Breast epithelium (tissue), 4 donors: ENCODE measurements around the gene MRAS. TPM values are rescaled to one million over a fixed set of nuclear protein-coding genes. Genes with fewer than 3 reads are reported as not detected.

ENCODE experiments used
- DNase-seq, 2 donors: peaks; one replicate each; pipeline ENCODE4 v3.0.0-alpha.2; 2019; ENCODE audit warnings: low spot score in 2 of 2
- H3K27ac ChIP-seq, 2 donors: fragments of 200-600 bp; sonication (generic) in 1 of 2; one replicate each; pipeline ENCODE4 v1.5.1; 2016 to 2019; ENCODE audit warnings: mild to moderate bottlenecking in 1 of 2
- H3K27me3 ChIP-seq, 2 donors: fragments of 200-600 bp; sonication (generic) in 1 of 2; one replicate each; pipeline versions ENCODE4 v1.5.1 to v1.6.0; 2017 to 2019; ENCODE audit warnings: control low read depth in 1 of 2, mild to moderate bottlenecking in 1 of 2
- H3K36me3 ChIP-seq: fragments of 200-600 bp; one replicate; pipeline ENCODE4 v1.5.1; 2019
- H3K4me1 ChIP-seq, 2 donors: fragments of 200-600 bp; sonication (generic); one replicate each; pipeline ENCODE4 v1.5.1; 2016 to 2019; ENCODE audit warnings: control low read depth in 1 of 2
- H3K4me3 ChIP-seq, 3 donors: fragments of 200-600 bp; sonication (generic); 1 replicate in 2 of 3; 2 replicates in 1 of 3; pipeline ENCODE4 v1.5.1; 2016 to 2019; ENCODE audit warnings: mild to moderate bottlenecking in 3 of 3, moderate library complexity in 2 of 3
- H3K9me3 ChIP-seq, 2 donors: fragments of 200-600 bp; sonication (generic) in 1 of 2; one replicate each; pipeline ENCODE4 v1.5.1; 2016 to 2019; ENCODE audit warnings: control low read depth in 1 of 2
- CTCF ChIP-seq, 3 donors: fragments of 450-650 bp; IDR thresholded peaks; one replicate each; pipeline ENCODE4 v1.5.1; 2016 to 2017; ENCODE audit warnings: antibody characterized with exemption in 3 of 3, mild to moderate bottlenecking in 3 of 3, moderate library complexity in 3 of 3
- POLR2A ChIP-seq: fragments of 450-650 bp; IDR thresholded peaks from one replicate; pipeline ENCODE4 v1.6.1; 2016; ENCODE audit warnings: antibody characterized with exemption, mild to moderate bottlenecking, moderate library complexity
- POLR2AphosphoS5 ChIP-seq, 3 donors: sonication (generic); formaldehyde crosslinking; IDR thresholded peaks; one replicate each; pipeline ENCODE4 v1.6.1; 2017; ENCODE audit warnings: antibody characterized with exemption in 3 of 3
- intact Hi-C: fragments of 100-400 bp; cut with DNase I; formaldehyde crosslinking; loops from one replicate; pipeline ENCODE4 v1.15.1; 2023; ENCODE audit warnings: low total_unique reads
- total RNA-seq, 3 donors: library from RNA; depleted of rRNA; stranded (reverse); fragments of >200 nt; gene quantifications; one replicate each; pipeline ENCODE4 v1.1.0, GENCODE V29; 2016

The MRAS gene
- total RNA-seq, 3 donors from 2014 or later = 39.0 to 157 (median 74.8) TPM

- no peak overlapping the region for H3K4me3 ChIP-seq
- H3K9me3 ChIP-seq = no peaks in the 10 kb centered on the region
- intact Hi-C loops = no loop called here
- TF ChIP-seq CTCF (IDR thresholded peaks at IDR 0.05) (no peak), POLR2A (no peak), POLR2AphosphoS5 (IDR thresholded peaks at IDR 0.05) (no peak)
- H3K4me1 ChIP-seq = no peaks in the 10 kb centered on the region
- no peaks in the 10 kb centered on the region for H3K27me3 ChIP-seq
- H3K36me3 ChIP-seq = no peaks in the 10 kb centered on the region
- no peak overlapping the region for H3K27ac ChIP-seq
- DNase-seq = peak in 1 of 2 donors; percentile 24
These were observed 95.4 kb downstream of the MRAS start for GRCh38 chr3:138443521-138444503.

- no peaks in the 10 kb centered on the region for H3K27me3 ChIP-seq
- no peak overlapping the region for H3K4me3 ChIP-seq
- no peak for DNase-seq
- no peaks in the 10 kb centered on the region for H3K4me1 ChIP-seq
- H3K27ac ChIP-seq = no peak overlapping the region
- no peaks in the 10 kb centered on the region for H3K36me3 ChIP-seq
- TF ChIP-seq POLR2AphosphoS5 (IDR thresholded peaks at IDR 0.05) = no peak
- TF ChIP-seq CTCF (IDR thresholded peaks at IDR 0.05) = no peak
- no peak for TF ChIP-seq POLR2A
- H3K9me3 ChIP-seq = no peaks in the 10 kb centered on the region
- intact Hi-C loops = no loop called here
These were observed 96.9 kb downstream of the MRAS start for GRCh38 chr3:138445236-138445635.

DNA sequence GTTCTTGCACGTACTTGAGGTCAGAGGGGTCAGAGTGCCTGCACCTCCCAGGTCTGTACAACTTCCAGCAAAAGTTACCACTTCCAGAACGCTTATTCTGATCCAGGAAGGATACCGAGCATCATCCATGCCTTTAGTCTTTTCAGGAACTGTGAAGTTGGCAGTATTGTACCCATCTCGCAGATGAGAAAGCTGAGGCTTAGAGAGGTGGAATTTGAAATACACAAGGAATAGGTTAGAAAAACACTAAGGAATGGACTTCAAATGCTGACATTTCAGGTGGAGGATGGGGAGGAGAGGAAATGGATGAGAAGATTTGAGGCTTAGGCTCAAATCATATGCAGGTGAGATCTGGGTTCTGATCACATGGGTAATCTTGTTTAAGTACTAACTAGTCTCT is 97.3 kb downstream of the MRAS start:
- no peak for DNase-seq
- no peak for TF ChIP-seq POLR2A
- TF ChIP-seq CTCF (IDR thresholded peaks at IDR 0.05) = no peak
- TF ChIP-seq POLR2AphosphoS5 (IDR thresholded peaks at IDR 0.05) = no peak
- Histone ChIP-seq H3K27ac (no peak overlapping the region), H3K9me3 (no peaks in the 10 kb centered on the region), H3K36me3 (no peaks in the 10 kb centered on the region), H3K27me3 (no peaks in the 10 kb centered on the region), H3K4me1 (no peaks in the 10 kb centered on the region), H3K4me3 (no peak overlapping the region)
- intact Hi-C loops = no loop called here

DNA sequence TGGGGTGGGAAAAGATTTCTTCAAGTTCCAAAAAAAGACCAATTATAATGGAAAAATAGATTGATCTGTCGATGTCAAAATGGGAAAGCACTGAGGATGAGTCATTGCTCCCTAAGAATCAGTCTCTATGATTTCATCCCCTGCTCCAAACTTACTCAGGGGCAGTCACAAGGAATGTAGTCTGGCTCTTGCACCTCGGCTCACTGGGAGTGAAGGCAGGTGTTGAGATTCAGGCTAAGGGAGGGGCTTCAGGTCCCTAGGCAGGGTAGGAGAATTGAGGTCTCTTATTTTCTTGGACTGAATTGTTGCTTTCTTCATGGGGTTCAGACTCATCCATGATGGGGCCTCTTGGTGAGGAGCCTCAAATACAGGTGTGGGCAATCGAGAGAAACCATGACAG is 100.3 kb downstream of the MRAS start:
- Histone ChIP-seq H3K27me3 (no peaks in the 10 kb centered on the region), H3K4me3 (no peak overlapping the region), H3K4me1 (no peaks in the 10 kb centered on the region), H3K36me3 (no peaks in the 10 kb centered on the region), H3K27ac (no peak overlapping the region), H3K9me3 (no peaks in the 10 kb centered on the region)
- DNase-seq = no peak
- no peak for TF ChIP-seq POLR2AphosphoS5 (IDR thresholded peaks at IDR 0.05)
- no peak for TF ChIP-seq CTCF (IDR thresholded peaks at IDR 0.05)
- TF ChIP-seq POLR2A = no peak
- intact Hi-C loops = no loop called here

DNA sequence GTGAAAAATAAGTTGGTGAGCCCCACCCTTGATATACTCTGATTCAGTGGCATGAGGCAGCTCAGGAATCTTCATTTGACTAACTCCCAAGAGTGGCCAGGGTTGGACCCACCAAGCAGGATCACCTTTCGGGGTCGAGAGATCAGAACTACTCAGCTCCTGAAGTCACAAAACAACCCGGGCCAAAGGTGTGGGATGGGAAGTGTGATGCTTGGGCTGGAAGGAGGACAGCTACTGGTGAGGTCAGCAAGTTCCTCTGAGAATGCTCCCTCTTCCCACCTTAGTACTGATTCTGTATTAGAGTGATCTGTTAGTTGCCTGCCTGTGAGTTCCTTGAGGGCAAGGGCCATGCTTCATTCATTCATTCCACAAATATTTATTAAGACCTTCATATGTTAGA is 101.1 kb downstream of the MRAS start:
- H3K4me3 ChIP-seq = no peak overlapping the region
- H3K9me3 ChIP-seq = no peaks in the 10 kb centered on the region
- no peaks in the 10 kb centered on the region for H3K36me3 ChIP-seq
- no peaks in the 10 kb centered on the region for H3K27me3 ChIP-seq
- no peak overlapping the region for H3K27ac ChIP-seq
- H3K4me1 ChIP-seq = no peaks in the 10 kb centered on the region
- no peak for DNase-seq
- TF ChIP-seq CTCF (IDR thresholded peaks at IDR 0.05) (no peak), POLR2AphosphoS5 (IDR thresholded peaks at IDR 0.05) (no peak), POLR2A (no peak)
- intact Hi-C loops = no loop called here
